Measurements from ENCODE around the gene ADAMTS17.
A peak's percentile ranks its signal among the peaks of the same experiment; 100 is the strongest.

ADAMTS17 gene

DNA sequence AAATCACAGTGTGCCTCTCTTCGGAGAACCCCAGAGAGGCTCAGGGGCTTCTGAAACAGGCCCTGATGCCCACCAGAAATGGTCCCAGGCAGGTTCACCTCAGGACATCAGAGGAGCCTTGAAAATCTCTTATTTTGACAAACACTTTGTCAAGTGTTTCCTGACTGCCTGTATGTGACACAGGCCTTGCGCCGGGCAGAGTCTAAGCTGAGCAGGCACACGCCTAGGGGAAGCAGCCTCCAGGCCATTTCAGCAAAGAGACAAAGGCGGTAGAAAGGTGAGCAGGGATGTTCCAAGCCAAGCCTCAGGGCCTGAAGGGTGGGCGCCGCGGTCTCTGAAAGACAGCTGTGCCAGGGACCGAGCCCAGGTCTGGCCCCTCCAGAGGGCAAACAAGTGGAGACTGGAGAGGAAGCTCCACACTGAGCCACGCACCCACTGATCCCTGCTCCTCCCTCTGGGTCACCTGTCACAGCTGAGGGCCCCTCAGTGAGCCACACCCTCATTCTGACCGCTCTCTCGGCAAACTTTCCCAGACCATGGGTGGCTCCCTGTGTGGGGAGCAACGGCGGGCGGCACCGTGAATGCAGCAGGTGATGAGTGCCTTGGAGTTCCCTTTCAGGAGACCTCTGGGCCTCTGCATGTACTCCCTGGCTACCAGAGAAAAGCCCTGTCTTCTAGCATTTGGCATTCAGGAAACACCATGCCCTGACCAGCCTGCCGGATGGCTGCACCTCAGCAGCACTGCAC, 136.1 kb downstream of the ADAMTS17 start:
- TF ChIP-seq, protein P1, sequence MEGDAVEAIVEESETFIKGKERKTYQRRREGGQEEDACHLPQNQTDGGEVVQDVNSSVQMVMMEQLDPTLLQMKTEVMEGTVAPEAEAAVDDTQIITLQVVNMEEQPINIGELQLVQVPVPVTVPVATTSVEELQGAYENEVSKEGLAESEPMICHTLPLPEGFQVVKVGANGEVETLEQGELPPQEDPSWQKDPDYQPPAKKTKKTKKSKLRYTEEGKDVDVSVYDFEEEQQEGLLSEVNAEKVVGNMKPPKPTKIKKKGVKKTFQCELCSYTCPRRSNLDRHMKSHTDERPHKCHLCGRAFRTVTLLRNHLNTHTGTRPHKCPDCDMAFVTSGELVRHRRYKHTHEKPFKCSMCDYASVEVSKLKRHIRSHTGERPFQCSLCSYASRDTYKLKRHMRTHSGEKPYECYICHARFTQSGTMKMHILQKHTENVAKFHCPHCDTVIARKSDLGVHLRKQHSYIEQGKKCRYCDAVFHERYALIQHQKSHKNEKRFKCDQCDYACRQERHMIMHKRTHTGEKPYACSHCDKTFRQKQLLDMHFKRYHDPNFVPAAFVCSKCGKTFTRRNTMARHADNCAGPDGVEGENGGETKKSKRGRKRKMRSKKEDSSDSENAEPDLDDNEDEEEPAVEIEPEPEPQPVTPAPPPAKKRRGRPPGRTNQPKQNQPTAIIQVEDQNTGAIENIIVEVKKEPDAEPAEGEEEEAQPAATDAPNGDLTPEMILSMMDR (conservative IDR thresholded peaks at IDR 0.05), result no peak

DNA sequence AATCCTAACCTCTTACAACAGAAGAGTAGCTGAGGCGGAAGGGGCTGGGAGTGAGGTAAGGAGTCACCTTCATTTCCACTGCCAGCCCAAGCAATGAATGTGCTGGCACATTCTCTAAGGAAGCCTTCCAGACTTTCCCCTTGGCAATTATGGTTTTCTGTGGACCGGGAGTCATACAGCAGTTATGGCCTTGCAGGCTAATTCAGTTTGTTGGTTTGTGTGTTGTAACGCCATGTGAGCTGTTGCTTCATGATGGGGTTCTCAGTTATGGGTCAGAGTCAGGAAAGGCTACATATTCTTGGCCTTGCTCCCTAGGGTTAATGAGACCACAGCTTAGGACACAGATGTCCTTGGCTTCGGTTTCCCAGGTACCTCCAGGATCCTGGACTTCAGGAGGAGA, 137.0 kb downstream of the ADAMTS17 start:
- TF ChIP-seq, protein P1 (conservative IDR thresholded peaks at IDR 0.05), result no peak
- H3K27ac ChIP-seq, result peak overlapping the region; percentile 99; the same call in 1 of the 2 replicates

More for the DNA sequence above, 136.1 kb downstream of the ADAMTS17 start:
- peak overlapping the region; percentile 99 for H3K27ac ChIP-seq

DNA sequence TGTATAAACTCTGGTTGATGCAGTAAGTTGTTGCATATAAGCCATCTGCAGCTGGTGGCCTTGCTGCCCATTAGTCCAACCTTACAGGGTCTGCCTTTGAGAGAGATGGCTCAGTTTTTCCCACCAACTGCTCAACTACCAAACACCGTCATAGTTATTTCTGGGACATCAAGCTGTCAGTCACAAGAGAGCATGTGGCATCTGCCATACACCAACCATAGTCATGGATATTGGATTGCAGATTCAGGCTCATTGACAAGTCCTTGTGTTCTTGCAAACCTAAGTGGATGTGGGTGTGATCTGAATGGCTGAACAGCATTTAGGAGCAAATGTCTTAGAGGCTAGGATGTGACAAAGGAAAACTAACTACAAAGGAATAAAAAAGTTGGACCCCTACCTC, 137.6 kb downstream of the ADAMTS17 start:
- TF ChIP-seq, protein P1 (conservative IDR thresholded peaks at IDR 0.05), result no peak
- peak overlapping the region; percentile 99; the same call in 1 of the 2 replicates for H3K27ac ChIP-seq

DNA sequence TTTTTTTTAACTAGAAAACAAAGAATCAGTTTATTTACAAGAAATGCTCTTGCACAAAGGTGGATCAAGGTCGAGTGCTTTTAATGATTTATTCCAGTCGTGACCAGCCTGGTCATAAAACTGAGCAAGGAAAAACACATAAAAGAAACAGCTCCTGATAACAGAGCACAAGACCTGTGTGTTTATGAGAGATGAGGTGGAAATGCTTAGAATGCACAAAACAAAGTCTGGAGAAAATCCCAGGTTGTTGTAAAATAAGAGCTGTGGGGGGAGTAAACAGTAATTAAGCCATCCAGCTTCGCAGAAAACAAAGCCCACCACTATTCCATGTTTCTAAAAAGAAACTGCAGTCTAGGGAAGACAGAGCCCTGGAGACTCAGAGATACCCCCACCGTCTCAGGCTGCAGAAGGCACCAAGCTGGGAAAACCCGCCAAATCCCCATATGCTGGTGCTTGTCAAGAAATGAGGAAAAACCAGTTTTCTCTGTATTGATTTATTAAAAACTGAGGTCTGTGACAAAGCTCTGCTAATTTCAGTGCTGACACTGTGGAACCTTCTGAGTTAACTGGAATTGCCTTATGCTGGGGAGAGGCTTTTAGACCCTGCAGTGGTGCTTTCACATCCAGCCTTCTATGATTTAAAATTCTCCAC, 139.3 kb downstream of the ADAMTS17 start:
- H3K27ac ChIP-seq, result peak overlapping the region; percentile 99
- TF ChIP-seq, protein P1 (conservative IDR thresholded peaks at IDR 0.05), result no peak

DNA sequence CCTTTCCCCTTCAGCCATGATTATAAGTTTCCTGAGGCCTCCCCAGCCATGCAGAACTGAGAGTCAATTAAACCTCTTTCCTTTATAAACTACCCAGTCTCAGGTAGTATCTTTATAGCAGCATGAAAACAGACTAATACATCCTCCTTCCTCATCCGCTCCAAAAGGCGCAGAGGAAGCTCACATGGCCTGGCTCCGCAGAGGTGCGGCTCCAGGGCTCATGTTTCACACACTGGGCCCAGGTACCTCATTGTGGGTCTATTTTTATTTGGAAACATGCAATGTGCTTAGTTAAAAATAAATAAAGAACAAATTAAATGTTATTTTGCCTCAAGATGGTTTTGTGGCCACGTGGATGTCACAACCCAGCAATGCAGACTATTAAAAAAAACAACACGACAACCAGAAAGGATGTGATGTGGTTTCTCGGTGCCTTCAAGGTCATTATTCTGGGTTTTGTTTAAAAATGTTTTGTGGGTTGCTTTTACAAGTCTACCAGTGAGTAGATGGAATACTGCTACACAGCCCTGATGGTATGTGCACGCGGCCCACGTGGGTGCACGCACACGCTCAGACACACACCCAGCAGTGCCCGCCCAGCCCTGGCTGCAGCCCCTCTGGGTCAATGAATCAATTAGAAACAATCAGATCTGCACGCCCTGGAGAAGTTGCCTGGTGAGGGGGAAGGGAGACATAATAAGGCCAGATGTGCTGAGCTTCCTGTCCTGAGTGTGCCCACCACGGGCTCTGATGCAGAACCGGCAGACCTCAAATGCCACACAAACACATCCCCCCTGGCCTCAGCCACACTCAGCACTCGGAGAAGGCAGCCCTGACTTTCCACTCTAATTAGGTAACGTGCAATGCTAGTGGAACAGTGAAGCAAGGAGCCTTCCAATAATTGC, 140.1 kb downstream of the ADAMTS17 start:
- H3K27ac ChIP-seq, result peak overlapping the region; percentile 99
- TF ChIP-seq, protein P1 (conservative IDR thresholded peaks at IDR 0.05), result no peak

DNA sequence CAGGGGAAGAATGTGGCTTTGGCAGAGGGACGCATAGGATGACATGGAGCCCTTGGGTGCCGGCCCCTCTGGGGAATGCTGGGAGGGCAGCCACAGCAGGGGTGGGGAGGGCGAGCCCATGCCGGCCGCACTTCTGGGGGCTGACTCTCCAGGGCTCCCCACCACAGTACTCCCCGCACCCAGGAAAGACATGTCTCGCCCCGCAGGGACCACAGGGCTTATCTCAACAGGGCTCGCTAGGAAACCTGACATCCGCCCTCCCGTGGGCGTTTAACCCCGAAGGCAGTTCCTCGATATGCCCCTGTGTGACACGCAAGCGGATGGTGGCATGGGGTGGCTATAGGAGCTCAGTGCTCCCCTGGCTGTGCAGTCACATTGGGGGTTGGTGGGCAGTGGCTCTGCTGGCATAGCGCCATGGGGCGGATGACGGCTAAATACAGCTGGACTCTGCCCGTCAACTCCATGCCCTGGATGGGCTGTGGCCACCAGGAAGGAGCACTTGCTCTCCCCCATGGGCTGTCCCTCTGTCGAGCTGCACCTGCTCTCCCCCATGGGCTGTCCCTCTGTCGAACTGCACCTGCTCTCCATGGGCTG, 141.4 kb downstream of the ADAMTS17 start:
- H3K27ac ChIP-seq, result peak overlapping the region; percentile 99
- TF ChIP-seq, protein P1 (conservative IDR thresholded peaks at IDR 0.05), result no peak

Measured in VCaP (cell line).